ENCODE measurements around the gene AMPD3.

AMPD3 gene

GRCh38 chr11:10490398-10491241 is 35.6 kb downstream of the AMPD3 start:
- DNase-seq = no peak

GRCh38 chr11:10492084-10492483 is 37.0 kb downstream of the AMPD3 start:
- no peak for DNase-seq

- no peak for DNase-seq
Observed at GRCh38 chr11:10493041-10493663, 38.1 kb downstream of the AMPD3 start.

DNA sequence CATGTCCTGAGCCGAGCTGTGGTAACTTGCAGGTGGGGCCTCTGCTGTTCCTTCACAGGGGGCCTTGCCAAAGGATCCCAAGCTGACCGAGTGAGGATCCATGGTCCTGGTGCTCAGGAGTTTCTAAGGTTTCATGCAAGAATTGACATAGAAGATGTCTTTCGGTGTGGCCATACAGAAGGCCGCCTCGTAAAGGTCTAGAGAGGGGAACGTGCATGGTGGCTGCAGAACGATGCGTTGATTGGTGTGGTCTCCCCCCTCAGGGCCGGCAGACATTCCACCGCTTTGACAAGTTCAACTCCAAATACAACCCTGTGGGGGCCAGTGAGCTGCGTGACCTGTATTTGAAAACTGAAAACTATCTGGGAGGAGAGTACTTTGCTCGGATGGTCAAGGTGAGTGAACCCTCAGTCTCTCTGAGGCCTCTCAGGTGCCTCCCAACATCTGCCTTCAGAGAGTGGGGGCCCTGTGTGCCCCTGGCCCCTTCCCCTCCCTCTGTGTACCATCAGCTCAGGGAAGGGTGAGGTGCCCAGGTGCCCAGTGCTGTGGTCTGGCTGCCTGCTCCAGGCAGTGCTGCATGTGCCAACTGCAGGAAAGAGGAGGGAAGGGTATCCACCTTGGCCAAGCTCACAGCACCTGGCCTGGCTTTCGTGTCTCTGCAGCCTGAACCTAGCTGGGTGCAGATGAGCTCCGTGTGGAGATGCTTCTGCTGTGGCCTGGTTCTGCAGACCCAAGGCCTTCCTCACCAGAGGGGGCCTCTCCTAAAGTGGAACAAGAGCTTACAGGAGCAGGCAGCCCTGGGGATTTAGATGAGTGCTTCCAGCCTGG is 39.8 kb downstream of the AMPD3 start:
- DNase-seq = no peak

GRCh38 chr11:10495464-10495786 is 40.4 kb downstream of the AMPD3 start:
- DNase-seq = no peak

- DNase-seq = no peak
Observed at GRCh38 chr11:10496296-10496936, 41.4 kb downstream of the AMPD3 start.

DNA sequence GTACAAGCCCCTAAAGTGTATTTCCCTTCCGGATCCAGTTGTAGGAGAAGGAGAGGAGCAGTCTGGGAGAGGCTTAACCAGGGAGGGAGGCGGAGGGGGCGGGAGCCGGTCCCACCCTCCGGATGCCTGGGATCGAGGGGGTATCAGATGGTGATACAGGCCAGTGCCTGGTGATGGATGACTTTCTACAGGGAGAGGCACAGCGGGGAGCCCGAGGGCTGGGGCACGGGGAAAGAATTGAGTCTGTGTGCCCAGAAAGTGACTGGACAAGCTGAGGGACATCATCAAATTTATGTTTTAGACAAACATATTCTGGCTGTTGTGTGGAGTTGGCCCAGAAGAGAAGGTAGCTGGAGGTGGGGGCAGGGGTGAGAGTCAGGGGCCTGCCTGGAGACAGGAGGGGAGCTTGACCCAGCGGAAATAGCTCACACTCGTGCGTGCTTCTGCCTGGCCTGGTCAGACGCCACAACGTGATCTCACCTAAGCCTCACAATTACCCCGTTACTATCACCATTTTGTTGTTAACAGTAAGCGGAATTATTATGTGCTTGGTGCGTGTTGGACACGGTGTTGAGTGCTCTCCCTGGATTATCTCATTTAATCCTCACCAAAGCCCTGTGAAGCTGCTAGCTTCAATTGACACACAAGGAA is 42.4 kb downstream of the AMPD3 start:
- no peak for DNase-seq

GRCh38 chr11:10498022-10498400 is 42.9 kb downstream of the AMPD3 start:
- DNase-seq = no peak

DNA sequence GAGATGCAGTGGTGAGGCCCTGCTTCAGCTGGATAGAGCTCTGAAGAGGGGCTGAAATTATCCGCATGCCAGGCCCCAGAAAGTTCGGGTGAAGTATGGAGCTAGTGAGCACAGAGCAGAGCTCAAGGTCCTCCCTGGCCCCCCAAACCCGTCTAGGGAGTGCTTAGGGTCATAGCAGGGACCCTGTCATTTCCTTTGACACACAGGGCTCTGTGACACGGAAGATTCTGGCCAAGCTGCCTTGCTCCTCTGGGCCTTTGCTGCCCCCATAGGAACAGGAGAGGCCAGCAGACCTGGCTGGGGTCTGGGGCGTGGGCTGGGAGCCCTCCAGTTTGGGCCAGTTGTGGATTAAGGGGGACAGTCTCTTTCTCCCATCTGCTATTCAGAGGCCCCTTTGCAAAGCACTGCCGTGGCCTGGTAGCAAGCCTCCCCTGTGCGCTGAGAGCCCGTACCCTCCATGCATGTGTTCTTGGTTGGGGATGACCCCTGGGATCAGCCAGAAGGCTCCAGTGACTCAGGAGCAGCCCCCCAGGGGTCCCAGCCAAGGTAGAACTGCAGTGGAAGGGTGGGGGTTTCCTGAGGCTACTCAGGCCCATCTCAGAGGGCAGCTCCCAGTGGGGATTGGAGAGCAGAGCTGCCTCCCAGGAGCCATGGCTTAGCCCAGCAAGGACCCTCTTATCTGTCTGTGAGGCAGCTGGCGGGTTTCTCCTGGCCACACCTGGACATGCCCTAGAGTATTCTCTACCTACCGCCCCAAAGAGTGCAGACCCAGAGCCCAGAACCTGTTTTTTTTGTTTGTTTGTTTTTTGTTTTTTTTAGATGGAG is 43.6 kb downstream of the AMPD3 start:
- DNase-seq = no peak

DNA sequence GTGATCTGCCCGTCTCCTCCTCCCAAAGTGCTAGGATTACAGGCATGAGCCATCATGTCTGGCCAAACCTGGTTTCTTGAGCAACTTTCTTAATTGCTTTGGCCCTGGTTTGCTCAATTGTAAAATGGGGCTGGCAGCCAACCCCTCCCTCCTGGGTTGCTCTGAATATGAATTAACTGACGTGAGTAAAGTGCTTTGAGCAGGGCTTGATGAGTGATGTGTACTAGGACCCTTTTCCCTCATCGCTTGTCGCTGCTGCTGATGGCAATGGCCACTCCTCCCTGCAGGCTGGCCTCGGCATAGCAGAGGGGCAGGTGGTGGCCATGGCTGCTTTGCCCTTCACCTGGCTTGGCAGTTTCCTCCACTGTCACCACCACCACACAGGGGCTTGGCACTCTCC is 44.4 kb downstream of the AMPD3 start:
- no peak for DNase-seq

DNA sequence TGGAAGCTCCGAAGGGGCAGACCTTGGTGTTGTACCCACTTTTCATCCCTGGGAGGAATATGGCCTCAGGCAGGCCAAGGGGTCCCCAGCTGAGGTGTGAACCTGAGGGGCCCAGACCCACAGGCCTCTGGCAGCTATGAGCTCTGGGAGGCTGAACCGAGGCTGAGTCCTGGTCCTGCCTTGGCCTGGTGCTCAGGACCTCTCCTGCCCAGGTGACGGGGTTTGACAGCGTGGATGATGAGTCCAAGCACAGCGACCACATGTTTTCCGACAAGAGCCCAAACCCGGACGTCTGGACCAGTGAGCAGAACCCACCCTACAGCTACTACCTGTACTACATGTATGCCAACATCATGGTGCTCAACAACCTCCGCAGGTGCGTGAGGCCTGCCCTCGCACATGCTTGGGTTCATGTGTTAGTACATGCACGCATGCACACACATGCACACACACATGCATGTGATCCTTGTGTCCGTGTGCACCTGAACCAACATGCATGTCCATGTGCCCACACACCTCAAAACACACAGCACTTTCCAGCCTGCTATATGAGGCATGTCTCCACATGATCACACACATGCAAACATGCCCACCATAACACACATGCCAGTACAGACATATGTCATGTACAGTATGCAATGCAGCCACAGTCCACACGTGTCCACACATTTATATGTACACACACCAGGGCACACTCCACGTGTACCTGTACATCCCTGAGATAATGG is 45.0 kb downstream of the AMPD3 start:
- DNase-seq = no peak

DNA sequence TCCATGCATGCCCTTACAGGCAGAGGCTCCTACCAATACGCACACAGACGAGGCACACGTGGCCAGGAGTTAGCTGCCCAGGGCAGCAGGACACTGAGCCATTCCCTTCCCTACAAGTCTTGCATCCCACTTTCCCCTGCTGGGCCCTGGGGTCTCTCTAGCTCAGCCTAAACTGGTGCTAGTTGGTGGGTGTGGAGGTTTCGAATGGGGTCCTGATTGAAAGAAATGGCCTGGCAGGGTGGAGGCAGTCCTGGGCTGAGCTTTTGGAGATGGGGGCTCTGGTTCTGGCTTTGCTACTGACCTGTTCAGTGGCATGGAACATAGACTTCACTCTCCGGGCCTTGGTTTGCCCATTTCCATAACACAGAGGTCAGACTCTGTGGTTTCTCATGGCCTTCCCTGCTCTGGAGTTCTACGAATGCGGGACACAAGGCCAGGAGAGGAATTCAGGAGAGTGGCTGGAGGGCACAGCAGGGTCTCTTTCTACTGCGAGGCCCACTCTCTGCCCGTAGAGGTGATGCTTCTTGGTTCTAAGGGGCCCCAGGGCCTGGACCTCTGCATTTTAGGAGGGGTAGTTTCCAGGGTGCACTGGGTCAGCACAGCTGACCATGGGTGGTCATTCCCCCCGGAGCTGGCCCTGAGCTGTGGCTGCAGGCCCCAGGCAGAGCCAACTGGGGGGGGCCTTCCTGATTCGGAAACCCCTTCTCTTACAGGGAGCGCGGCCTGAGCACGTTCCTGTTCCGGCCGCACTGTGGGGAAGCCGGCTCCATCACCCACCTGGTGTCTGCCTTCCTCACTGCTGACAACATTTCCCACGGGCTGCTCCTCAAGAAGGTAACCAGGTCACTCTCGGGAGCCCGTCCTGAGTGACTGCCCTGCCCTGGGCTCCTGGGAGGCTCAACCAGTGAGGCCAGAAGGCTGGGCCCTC is 46.0 kb downstream of the AMPD3 start:
- no peak for DNase-seq

- no peak for DNase-seq
Observed at GRCh38 chr11:10502065-10502680, 47.1 kb downstream of the AMPD3 start.

DNA sequence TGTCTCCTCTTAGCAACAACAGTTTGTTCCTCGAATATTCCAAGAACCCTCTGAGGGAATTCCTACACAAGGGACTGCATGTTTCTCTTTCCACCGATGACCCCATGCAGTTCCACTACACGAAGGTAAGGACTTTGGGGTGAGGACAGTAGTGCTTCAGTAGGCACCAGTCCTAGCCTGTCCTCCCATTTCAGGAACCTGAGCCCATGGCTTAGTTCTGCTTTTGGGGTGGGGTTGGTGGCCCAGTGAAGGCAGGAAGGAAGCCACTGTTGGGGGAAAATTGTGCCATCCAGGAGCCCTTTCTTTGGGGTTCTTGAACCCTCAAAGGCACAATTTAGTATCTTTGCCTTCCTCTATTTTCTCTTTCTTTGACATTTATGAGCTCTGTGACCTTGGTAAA is 47.7 kb downstream of the AMPD3 start:
- DNase-seq = no peak

DNA sequence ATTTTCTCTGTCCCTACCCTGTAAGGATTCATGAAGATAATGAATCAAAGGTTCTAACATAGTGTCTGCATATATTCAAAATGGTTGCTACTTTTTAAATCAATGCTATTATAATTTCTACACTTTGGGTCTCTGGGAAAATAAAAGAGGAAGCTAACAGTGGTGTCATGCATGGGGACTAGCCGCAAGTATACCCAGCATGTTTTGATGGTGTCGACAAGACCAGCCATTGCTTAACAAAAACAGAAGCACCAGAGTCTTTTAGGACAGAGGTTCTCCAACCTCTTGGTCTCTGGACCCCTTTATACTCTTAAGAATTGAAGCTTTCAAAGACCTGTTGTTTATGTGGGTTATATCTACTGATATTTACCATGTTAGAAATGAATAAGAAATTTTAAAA is 48.2 kb downstream of the AMPD3 start:
- DNase-seq = no peak

DNA sequence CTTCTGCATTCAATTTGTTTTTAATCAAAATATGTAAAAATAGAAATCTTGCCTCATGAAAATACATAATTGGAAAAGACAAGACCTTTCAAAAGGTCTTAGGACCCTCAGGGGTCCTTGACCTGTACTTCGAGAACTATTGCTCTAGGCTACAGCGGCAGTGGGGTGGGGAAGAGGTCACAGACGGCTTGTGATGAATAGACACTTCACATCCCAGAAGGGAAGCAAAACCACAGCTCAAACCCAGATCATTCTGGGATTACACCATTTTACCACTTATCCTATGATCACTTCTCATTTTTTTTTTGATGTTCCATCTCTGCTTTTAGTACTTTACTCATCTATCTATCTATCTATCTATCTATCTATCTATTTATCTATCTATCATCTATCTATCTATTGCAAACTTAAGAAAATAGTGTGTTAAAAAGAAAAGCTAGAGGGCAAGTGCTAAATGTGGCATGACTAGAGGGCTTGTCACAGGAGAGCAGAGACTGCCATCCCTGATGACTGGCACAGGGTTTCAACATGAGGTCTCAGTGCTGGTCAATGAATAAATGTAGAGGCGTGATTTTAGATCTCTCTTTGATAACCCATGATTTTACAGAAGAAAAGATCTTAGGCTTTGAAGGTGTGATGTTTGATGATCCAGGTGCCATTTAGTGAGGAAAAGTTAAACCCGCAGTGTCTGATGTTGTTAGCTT is 48.9 kb downstream of the AMPD3 start:
- DNase-seq = no peak

DNA sequence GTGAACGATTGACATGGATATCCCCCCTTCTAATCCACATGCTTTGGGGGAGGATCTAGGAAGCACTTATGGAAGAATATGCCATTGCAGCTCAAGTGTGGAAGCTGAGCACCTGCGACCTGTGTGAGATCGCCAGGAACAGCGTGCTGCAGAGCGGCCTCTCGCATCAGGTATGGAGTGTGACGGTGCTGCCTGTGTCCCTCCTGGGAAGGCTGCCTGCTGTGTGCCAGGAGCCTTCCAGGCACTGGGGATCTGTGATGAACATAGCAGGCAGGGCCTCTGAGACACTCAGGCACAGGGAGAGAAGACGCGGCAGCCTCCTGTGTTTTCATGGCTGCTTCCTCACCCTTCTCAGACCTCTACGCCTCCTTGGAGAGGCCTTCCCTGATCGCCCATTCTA is 49.4 kb downstream of the AMPD3 start:
- DNase-seq = no peak

- DNase-seq = no peak
Observed at GRCh38 chr11:10505278-10506007, 50.4 kb downstream of the AMPD3 start.

Data from NK-92 treated with Interleukin-12 subunit alpha and Interleukin-12 subunit beta, amount 100 ng/mL, for 24 hours (cell line).